ENCODE results near the gene TANGO6.

TANGO6 gene

GRCh38 chr16:69115837-69116236, 272.5 kb downstream of the TANGO6 start:
- TF ChIP-seq CTCF (conservative IDR thresholded peaks at IDR 0.05; ENCODE audit: control insufficient read depth, insufficient read depth, low read depth, low read length): no peak
- DNase-seq (ENCODE audit: low read depth): no peak

DNA sequence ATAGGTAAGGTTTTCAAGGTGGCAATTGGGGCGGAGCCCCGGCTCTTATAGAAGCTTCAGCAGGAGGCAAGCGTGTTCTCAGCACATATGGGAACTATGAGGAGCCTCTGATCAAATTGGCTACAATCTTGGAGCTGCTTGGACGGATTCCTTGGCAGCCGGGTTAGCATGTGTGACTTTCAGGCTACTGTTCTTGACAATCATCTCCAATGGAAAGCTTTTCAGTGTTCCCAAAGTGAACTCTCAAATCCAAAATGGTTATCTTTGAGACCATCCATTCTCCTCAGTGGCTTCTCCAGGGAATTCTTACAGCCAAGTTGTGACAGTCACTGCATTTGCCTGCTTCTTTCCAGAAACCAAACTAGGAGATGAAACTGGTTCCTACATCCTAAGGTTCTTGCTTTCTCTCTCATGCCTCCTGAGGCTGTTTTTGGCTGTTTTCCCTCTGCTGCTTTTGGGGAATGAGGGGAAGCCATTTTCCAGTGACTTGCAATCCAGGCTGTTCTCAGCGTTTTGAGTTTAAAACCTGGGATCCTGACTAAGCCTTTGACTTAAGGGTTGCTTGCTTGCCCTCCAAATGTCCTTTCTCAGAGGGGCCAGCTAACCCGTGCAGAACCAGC, 273.0 kb downstream of the TANGO6 start:
- TF ChIP-seq CTCF (conservative IDR thresholded peaks at IDR 0.05; ENCODE audit: control insufficient read depth, insufficient read depth, low read depth, low read length): no peak
- no peak for DNase-seq (ENCODE audit: low read depth)
- no peak overlapping the region for H3K4me3 ChIP-seq (ENCODE audit: control insufficient read depth, low read depth, low read length)

More at GRCh38 chr16:69115837-69116236, 272.5 kb downstream of the TANGO6 start:
- H3K4me3 ChIP-seq (ENCODE audit: control insufficient read depth, low read depth, low read length): no peak overlapping the region

DNA sequence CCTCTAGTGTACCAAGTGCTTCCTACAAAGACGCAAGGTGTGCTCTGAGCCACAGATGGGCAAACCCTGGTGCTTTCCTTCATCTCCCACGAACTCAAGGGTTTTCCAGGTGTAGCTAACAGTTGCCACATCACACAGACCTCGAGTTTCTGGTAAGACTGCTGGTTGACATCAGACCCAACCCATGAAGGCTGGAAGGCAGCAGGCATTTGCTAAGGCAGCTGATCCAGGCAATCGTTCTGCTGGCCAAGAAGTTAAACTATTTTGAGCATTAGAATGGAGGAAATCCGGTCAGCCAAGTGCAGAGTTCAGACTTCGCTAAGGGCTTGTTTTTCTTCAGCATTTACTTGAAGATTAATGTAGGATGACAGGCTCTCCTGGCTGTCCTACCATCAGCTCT, 273.6 kb downstream of the TANGO6 start:
- no peak for DNase-seq (ENCODE audit: low read depth)
- H3K4me3 ChIP-seq (ENCODE audit: control insufficient read depth, low read depth, low read length): no peak overlapping the region
- no peak for TF ChIP-seq CTCF (conservative IDR thresholded peaks at IDR 0.05; ENCODE audit: control insufficient read depth, insufficient read depth, low read depth, low read length)

DNA sequence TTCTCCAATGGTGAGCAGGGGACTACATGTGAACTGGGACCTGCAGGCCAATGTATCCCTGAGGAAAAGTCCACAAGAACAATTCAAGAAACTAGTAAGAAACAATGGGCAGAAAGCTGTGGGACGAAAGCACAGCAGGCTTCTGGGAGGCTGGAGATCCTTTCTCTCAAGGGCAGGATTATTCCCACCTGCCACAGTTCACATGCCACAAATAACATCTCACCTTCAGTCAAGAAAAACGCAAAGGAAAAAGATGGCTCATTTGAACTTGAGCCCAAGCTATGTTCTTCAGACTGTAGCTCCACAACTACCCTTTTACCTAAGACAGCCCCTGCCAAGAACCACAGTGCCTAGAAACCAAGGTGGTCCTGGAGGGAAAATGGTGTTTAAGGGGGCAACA, 275.1 kb downstream of the TANGO6 start:
- no peak for TF ChIP-seq CTCF (conservative IDR thresholded peaks at IDR 0.05; ENCODE audit: control insufficient read depth, insufficient read depth, low read depth, low read length)
- DNase-seq (ENCODE audit: low read depth): no peak
- no peak overlapping the region for H3K4me3 ChIP-seq (ENCODE audit: control insufficient read depth, low read depth, low read length)

GRCh38 chr16:69118994-69119393, 275.7 kb downstream of the TANGO6 start:
- H3K4me3 ChIP-seq (ENCODE audit: control insufficient read depth, low read depth, low read length): no peak overlapping the region
- DNase-seq (ENCODE audit: low read depth): no peak
- TF ChIP-seq CTCF (conservative IDR thresholded peaks at IDR 0.05; ENCODE audit: control insufficient read depth, insufficient read depth, low read depth, low read length): no peak

DNA sequence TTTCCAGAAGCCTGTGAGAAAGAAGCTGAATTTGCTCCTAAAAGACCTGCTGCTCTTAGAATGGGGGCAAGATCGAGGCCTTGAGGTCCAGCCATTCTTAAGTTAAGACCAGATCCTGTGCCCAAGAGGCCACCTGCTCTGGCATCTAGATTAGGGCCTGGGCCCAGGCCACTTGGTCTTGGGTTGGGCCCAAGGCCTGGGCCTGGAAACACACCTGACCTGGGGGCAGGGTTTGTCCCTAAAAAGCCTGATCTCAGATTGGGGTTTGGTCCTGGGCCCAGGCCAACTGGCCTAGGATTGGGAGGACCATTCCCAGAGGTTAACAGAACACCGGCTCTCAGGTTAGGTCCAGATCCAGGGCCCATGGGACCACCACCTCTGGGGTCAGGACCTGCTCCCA, 276.2 kb downstream of the TANGO6 start:
- no peak for TF ChIP-seq CTCF (conservative IDR thresholded peaks at IDR 0.05; ENCODE audit: control insufficient read depth, insufficient read depth, low read depth, low read length)
- DNase-seq (ENCODE audit: low read depth): no peak
- no peak overlapping the region for H3K4me3 ChIP-seq (ENCODE audit: control insufficient read depth, low read depth, low read length)
